HepG2 (cell line): ENCODE data around the gene DTD2. TPM values are rescaled to one million over a fixed set of nuclear protein-coding genes. Genes with fewer than 3 reads are reported as not detected.

Experiments
- GPN1 ChIP-seq: sonication (generic); formaldehyde crosslinking; IDR thresholded peaks from 2 replicates; pipeline ENCODE4 v1.5.1; 2020; ENCODE audit warnings: missing genetic modification reagents, borderline replicate concordance
- HIVEP1 ChIP-seq: sonication (generic); formaldehyde crosslinking; IDR thresholded peaks from 2 replicates; pipeline ENCODE4 v1.4.0; 2020; ENCODE audit warnings: mild to moderate bottlenecking, missing genetic modification reagents
- HNRNPH1 ChIP-seq: fragments of 200-400 bp; formaldehyde crosslinking; optimal IDR thresholded peaks from 2 replicates; pipeline ENCODE3; 2017; ENCODE audit warnings: mild to moderate bottlenecking, low read depth, low read length
- IKZF4 ChIP-seq: sonication (generic); formaldehyde crosslinking; IDR thresholded peaks from 2 replicates; pipeline ENCODE4 v1.5.1; 2020; ENCODE audit warnings: borderline replicate concordance, mild to moderate bottlenecking, low read depth, missing genetic modification reagents; ENCODE audit errors: not compliant biosample characterization
- MBD4 ChIP-seq: IDR thresholded peaks from 2 replicates; pipeline ENCODE4 v1.6.1; 2012; ENCODE audit warnings: low read length, inconsistent platforms, borderline replicate concordance
- MYC ChIP-seq: sonication (generic); formaldehyde crosslinking; IDR thresholded peaks from 2 replicates; pipeline ENCODE4 v1.9.0; 2021; ENCODE audit warnings: missing genetic modification reagents, borderline replicate concordance
- NCOR1 ChIP-seq: fragments of 200-600 bp; sonication (generic); IDR thresholded peaks from 2 replicates; pipeline ENCODE4 v1.7.0; 2017; ENCODE audit warnings: antibody characterized with exemption, low read length, borderline replicate concordance
- NFE2L1 ChIP-seq: sonication (generic); formaldehyde crosslinking; IDR thresholded peaks from 2 replicates; pipeline ENCODE4 v1.4.0; 2020; ENCODE audit warnings: missing genetic modification reagents, mild to moderate bottlenecking, borderline replicate concordance
- NFIC ChIP-seq: IDR thresholded peaks from 2 replicates; pipeline ENCODE4 v1.6.1; 2012; ENCODE audit warnings: mild to moderate bottlenecking, low read length, inconsistent platforms
- NRL ChIP-seq: sonication (generic); formaldehyde crosslinking; IDR thresholded peaks from 2 replicates; pipeline ENCODE4 v1.5.0; 2020; ENCODE audit warnings: missing genetic modification reagents, mild to moderate bottlenecking, moderate library complexity, borderline replicate concordance
- RFX1 ChIP-seq: fragments of 450-650 bp; IDR thresholded peaks from 2 replicates; pipeline ENCODE4 v1.6.1; 2017
- RORA ChIP-seq: sonication (generic); formaldehyde crosslinking; IDR thresholded peaks from 2 replicates; pipeline ENCODE4 v1.5.0; 2020; ENCODE audit warnings: mild to moderate bottlenecking, missing genetic modification reagents, moderate library complexity
- SOX5 ChIP-seq: IDR thresholded peaks from 2 replicates; pipeline ENCODE4 v1.6.1; 2016; ENCODE audit warnings: borderline replicate concordance
- U2AF1 ChIP-seq: fragments of 200-400 bp; formaldehyde crosslinking; optimal IDR thresholded peaks from 2 replicates; pipeline ENCODE3; 2017; ENCODE audit warnings: mild to moderate bottlenecking, low read depth, low read length
- ZFP90 ChIP-seq: sonication (generic); formaldehyde crosslinking; IDR thresholded peaks from 2 replicates; pipeline ENCODE4 v1.8.0; 2022; ENCODE audit warnings: missing genetic modification reagents, mild to moderate bottlenecking, inconsistent platforms, borderline replicate concordance
- ZNF20 ChIP-seq: sonication (generic); formaldehyde crosslinking; IDR thresholded peaks from 2 replicates; pipeline ENCODE4 v1.4.0; 2020; ENCODE audit warnings: mild to moderate bottlenecking, moderate library complexity, missing genetic modification reagents
- ZNF260 ChIP-seq: sonication (generic); formaldehyde crosslinking; IDR thresholded peaks from 2 replicates; pipeline ENCODE4 v1.4.0; 2020; ENCODE audit warnings: missing genetic modification reagents, low read depth, mild to moderate bottlenecking, borderline replicate concordance
- ZNF430 ChIP-seq: sonication (generic); formaldehyde crosslinking; IDR thresholded peaks from 2 replicates; pipeline ENCODE4 v1.9.0; 2021; ENCODE audit warnings: mild to moderate bottlenecking, missing genetic modification reagents
- ZNF512 ChIP-seq: sonication (generic); formaldehyde crosslinking; IDR thresholded peaks from 2 replicates; pipeline ENCODE4 v1.4.0; 2020; ENCODE audit warnings: mild to moderate bottlenecking, missing genetic modification reagents
- ZNF567 ChIP-seq: sonication (generic); formaldehyde crosslinking; IDR thresholded peaks from 2 replicates; pipeline ENCODE4 v1.8.1; 2023; ENCODE audit warnings: mild to moderate bottlenecking, missing genetic modification reagents, borderline replicate concordance
- ZNF652 ChIP-seq: IDR thresholded peaks from 2 replicates; pipeline ENCODE4 v1.6.1; 2016; ENCODE audit warnings: low read depth, borderline replicate concordance
- ZNF746 ChIP-seq: sonication (generic); formaldehyde crosslinking; IDR thresholded peaks from 2 replicates; pipeline ENCODE4 v1.8.0; 2022; ENCODE audit warnings: mild to moderate bottlenecking, missing genetic modification reagents
- ZNF776 ChIP-seq: sonication (generic); formaldehyde crosslinking; IDR thresholded peaks from 2 replicates; pipeline ENCODE4 v1.4.0; 2020; ENCODE audit warnings: mild to moderate bottlenecking, missing genetic modification reagents
- polyA plus RNA-seq, 8 experiments: library from polyadenylated mRNA; depleted of rRNA in 3 of 8; stranded (reverse) in 7 of 8; unstranded in 1 of 8; fragments of >200 nt; fragmentation: Illumina TruSeq in 4 of 8; extraction: Trizol in 4 of 8; gene quantifications; 2 replicates each; pipeline versions ENCODE4 v1.2.1 to v1.2.3, GENCODE V29; 2011 to 2016; ENCODE audit warnings: low read depth in 4 of 8, missing spikeins in 1 of 8, mixed read lengths in 1 of 8; ENCODE audit not compliant: insufficient read depth in 1 of 8
- total RNA-seq, 5 experiments: library from RNA; depleted of rRNA; stranded (reverse); fragments of >200 nt; fragmentation: Illumina TruSeq; extraction: Trizol; gene quantifications; 2 replicates each; pipeline ENCODE4 v1.2.3, GENCODE V29; 2016; ENCODE audit warnings: low read depth in 1 of 5
- TF ChIP-seq, protein P1 (sequence below): sonication (generic); formaldehyde crosslinking; conservative IDR thresholded peaks from 2 replicates; pipeline ENCODE4 v1.8.0; 2022; ENCODE audit warnings: low read depth, missing genetic modification reagents
- TF ChIP-seq, protein P2 (sequence below): sonication (generic); formaldehyde crosslinking; conservative IDR thresholded peaks from 2 replicates; pipeline ENCODE4 v1.4.0; 2020; ENCODE audit warnings: missing genetic modification reagents

DTD2 gene
- total and polyA plus RNA-seq, 2 of the 13 experiments (the other 11 are each of a cell fraction or from before 2014, with no cell fraction given): 22.3 to 49.8 TPM

- TF ChIP-seq ZNF20 (CRISPR knock-in tag): peak; percentile 74; the same call in 1 of the 2 replicates
- TF ChIP-seq, protein P1, sequence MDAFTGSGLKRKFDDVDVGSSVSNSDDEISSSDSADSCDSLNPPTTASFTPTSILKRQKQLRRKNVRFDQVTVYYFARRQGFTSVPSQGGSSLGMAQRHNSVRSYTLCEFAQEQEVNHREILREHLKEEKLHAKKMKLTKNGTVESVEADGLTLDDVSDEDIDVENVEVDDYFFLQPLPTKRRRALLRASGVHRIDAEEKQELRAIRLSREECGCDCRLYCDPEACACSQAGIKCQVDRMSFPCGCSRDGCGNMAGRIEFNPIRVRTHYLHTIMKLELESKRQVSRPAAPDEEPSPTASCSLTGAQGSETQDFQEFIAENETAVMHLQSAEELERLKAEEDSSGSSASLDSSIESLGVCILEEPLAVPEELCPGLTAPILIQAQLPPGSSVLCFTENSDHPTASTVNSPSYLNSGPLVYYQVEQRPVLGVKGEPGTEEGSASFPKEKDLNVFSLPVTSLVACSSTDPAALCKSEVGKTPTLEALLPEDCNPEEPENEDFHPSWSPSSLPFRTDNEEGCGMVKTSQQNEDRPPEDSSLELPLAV (CRISPR knock-in tag): 0 out of 2 replicates have a peak, but pooled peaks have one; percentile 31
- TF ChIP-seq NCOR1: peak; percentile 33
- TF ChIP-seq ZNF512 (CRISPR knock-in tag): peak; percentile 98
- TF ChIP-seq ZNF776: peak; percentile 99
- peak; percentile 99 for TF ChIP-seq ZNF260
- TF ChIP-seq SOX5 (CRISPR knock-in tag): peak; percentile 86
- TF ChIP-seq ZNF567 (CRISPR knock-in tag): peak; percentile 100
- peak; percentile 97; the same call in 1 of the 2 replicates for TF ChIP-seq GPN1 (CRISPR knock-in tag)
- TF ChIP-seq NRL (CRISPR knock-in tag): peak; percentile 100
- peak; percentile 98 for TF ChIP-seq NFE2L1 (CRISPR knock-in tag)
- TF ChIP-seq HIVEP1 (CRISPR knock-in tag): peak; percentile 99
- TF ChIP-seq NFIC: peak; percentile 40; the same call in 1 of the 2 replicates
- no peak for TF ChIP-seq U2AF1
- no peak for TF ChIP-seq RFX1
- TF ChIP-seq ZNF652 (CRISPR knock-in tag): peak; percentile 64; the same call in 1 of the 2 replicates
- TF ChIP-seq MYC: peak; percentile 100
- peak; percentile 100 for TF ChIP-seq ZNF430 (CRISPR knock-in tag)
- no peak for TF ChIP-seq MBD4
- peak; percentile 92; the same call in 1 of the 2 replicates for TF ChIP-seq ZNF746 (CRISPR knock-in tag)
- TF ChIP-seq IKZF4 (CRISPR knock-in tag): peak; percentile 98
- no peak for TF ChIP-seq HNRNPH1
- TF ChIP-seq, protein P2, sequence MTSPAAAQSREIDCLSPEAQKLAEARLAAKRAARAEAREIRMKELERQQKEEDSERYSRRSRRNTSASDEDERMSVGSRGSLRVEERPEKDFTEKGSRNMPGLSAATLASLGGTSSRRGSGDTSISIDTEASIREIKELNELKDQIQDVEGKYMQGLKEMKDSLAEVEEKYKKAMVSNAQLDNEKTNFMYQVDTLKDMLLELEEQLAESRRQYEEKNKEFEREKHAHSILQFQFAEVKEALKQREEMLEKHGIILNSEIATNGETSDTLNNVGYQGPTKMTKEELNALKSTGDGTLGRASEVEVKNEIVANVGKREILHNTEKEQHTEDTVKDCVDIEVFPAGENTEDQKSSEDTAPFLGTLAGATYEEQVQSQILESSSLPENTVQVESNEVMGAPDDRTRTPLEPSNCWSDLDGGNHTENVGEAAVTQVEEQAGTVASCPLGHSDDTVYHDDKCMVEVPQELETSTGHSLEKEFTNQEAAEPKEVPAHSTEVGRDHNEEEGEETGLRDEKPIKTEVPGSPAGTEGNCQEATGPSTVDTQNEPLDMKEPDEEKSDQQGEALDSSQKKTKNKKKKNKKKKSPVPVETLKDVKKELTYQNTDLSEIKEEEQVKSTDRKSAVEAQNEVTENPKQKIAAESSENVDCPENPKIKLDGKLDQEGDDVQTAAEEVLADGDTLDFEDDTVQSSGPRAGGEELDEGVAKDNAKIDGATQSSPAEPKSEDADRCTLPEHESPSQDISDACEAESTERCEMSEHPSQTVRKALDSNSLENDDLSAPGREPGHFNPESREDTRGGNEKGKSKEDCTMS (CRISPR knock-in tag): 0 out of 2 replicates have a peak, but pooled peaks have one; percentile 87
- TF ChIP-seq RORA (CRISPR knock-in tag): peak; percentile 96; the same call in 1 of the 2 replicates
- peak; percentile 100 for TF ChIP-seq ZFP90 (CRISPR knock-in tag)
Observed at GRCh38 chr14:31456841-31457664, at the start of gene DTD2 (continued).
